ENCODE measurements around the gene ATL2. TPM values are rescaled to one million over a fixed set of nuclear protein-coding genes. Genes with fewer than 3 reads are reported as not detected.
A peak's percentile ranks its signal among the peaks of the same experiment; 100 is the strongest.

The ATL2 gene
- 10 to 100 TPM; 50.0 to 52.8 TPM for total RNA-seq
- 10 to 100 TPM in 1 of 2 donors, 1 to 10 TPM in 1; 7.5 to 14.8 TPM for polyA plus RNA-seq
- long read RNA-seq, donor 1, partial matches to known transcripts = 4 of 12 reads
- long read RNA-seq, donor 1, other reads (novel, unspliced or antisense) = 6 of 12 reads
- long read RNA-seq, donor 2, transcript ATL2-201 (13 exons, 2,868 nt) = major isoform, 9 of 15 reads
- long read RNA-seq, donor 2, partial matches to known transcripts = 1 of 15 reads
- long read RNA-seq, donor 2, other reads (novel, unspliced or antisense) = 5 of 15 reads

DNA sequence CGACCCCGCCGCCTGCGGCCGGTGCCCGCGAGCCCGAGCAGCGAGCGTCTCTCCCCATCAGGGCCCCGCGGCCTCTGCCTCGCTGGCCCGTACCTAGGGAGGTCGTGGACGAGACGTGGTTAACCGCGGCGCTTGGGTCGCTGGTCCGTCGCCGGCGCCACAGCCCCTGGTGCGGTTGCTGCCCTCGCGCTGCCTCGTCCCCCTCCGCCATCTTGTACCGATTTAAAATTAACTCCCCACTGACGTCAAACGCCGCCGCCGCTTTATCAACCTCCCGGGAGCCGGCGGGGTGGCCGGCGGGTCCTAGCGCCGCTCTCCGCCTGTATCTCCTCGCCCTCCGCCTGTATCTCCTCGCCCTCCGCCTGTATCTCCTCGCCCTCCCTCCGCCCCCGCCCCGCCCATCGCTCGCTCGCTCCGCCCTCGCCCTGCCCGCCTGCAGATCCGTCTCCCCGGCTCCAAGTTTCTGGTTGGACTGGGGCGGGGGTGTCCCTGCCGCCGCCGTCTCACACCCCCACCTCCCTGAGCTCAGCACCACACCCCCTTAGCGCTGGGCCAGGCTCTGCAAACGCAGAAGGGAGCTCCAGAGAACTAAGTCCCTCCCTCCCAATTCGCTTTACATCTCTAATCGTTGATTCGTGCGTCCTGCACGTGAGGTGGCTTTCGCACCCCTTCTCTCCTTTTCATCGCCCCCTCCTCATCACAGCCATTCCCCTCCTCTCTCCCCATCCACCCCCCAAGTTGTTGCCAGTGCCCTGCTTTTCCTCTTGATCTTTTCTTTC, at the start of gene ATL2:
TSS of gene ATL2 (minus strand) at position 224 of the 779 bp plus-strand sequence. CDS start at position 211, 13 bp downstream.
- no peaks in the 10 kb centered on the region for H3K27me3 ChIP-seq (ENCODE audit: control insufficient read depth in 1 of 2, insufficient read depth in 2 of 2, low read length in 1 of 2)
- H3K4me3 ChIP-seq (ENCODE audit: low read length in 2 of 2) = peak within 1 kb of the TSS; percentile 74 to 85
- WGBS, 2 donors = 0 to 1% methylated on average over 44 to 73 of the region's 73 CpGs
- ATAC-seq (ENCODE audit: low FRiP score) (peak; percentile 96), DNase-seq (peak; percentile 98)
- no peaks in the 10 kb centered on the region for H3K9me3 ChIP-seq (ENCODE audit: control insufficient read depth, low read length)
- H3K27ac ChIP-seq (ENCODE audit: low read depth in 1 of 2, low read length in 2 of 2) = peak within 1 kb of the TSS; percentile 88 to 89
- no peaks in the 10 kb centered on the region for H3K4me1 ChIP-seq (ENCODE audit: control insufficient read depth in 1 of 2, insufficient read depth in 2 of 2, low read length in 2 of 2)
- no peaks in the 10 kb centered on the region for H3K36me3 ChIP-seq (ENCODE audit: control insufficient read depth in 1 of 2, insufficient read depth in 2 of 2, low read length in 1 of 2)
- intact Hi-C loops (cut with DNase I) = loop anchor here (5.0 to 10.0 kb wide), 3 partner anchors 50 to 148 kb away; no protein-coding TSS in a partner anchor

- DNase-seq (no peak), ATAC-seq (ENCODE audit: low FRiP score) (no peak)
- Histone ChIP-seq H3K36me3 (ENCODE audit: control insufficient read depth in 1 of 2, insufficient read depth in 2 of 2, low read length in 1 of 2) (no peaks in the 10 kb centered on the region), H3K9me3 (ENCODE audit: control insufficient read depth, low read length) (no peaks in the 10 kb centered on the region), H3K4me3 (ENCODE audit: low read length in 2 of 2) (no peak overlapping the region), H3K27ac (ENCODE audit: low read depth in 1 of 2, low read length in 2 of 2) (no peak overlapping the region), H3K4me1 (ENCODE audit: control insufficient read depth in 1 of 2, insufficient read depth in 2 of 2, low read length in 2 of 2) (no peaks in the 10 kb centered on the region), H3K27me3 (ENCODE audit: control insufficient read depth in 1 of 2, insufficient read depth in 2 of 2, low read length in 1 of 2) (no peaks in the 10 kb centered on the region)
- WGBS, 2 donors = 57 to 70% methylated on average over 3 of the region's 3 CpGs
- intact Hi-C loops (cut with DNase I) = no loop called here
These were observed 46.7 kb upstream of the ATL2 start for GRCh38 chr2:38423763-38424162.

- ATAC-seq (ENCODE audit: low FRiP score) (no peak), DNase-seq (no peak)
- WGBS, 2 donors = 92 to 93% methylated on average over 11 of the region's 11 CpGs
- Histone ChIP-seq H3K4me1 (ENCODE audit: control insufficient read depth in 1 of 2, insufficient read depth in 2 of 2, low read length in 2 of 2) (no peaks in the 10 kb centered on the region), H3K9me3 (ENCODE audit: control insufficient read depth, low read length) (no peaks in the 10 kb centered on the region), H3K36me3 (ENCODE audit: control insufficient read depth in 1 of 2, insufficient read depth in 2 of 2, low read length in 1 of 2) (no peaks in the 10 kb centered on the region), H3K27me3 (ENCODE audit: control insufficient read depth in 1 of 2, insufficient read depth in 2 of 2, low read length in 1 of 2) (no peaks in the 10 kb centered on the region), H3K4me3 (ENCODE audit: low read length in 2 of 2) (no peak overlapping the region), H3K27ac (ENCODE audit: low read depth in 1 of 2, low read length in 2 of 2) (no peak overlapping the region)
- intact Hi-C loops (cut with DNase I) = no loop called here
These were observed 44.4 kb upstream of the ATL2 start for GRCh38 chr2:38421274-38422056.

GRCh38 chr2:38419499-38419898, 42.4 kb upstream of the ATL2 start:
- no peak overlapping the region for H3K27ac ChIP-seq (ENCODE audit: low read depth in 1 of 2, low read length in 2 of 2)
- H3K4me1 ChIP-seq (ENCODE audit: control insufficient read depth in 1 of 2, insufficient read depth in 2 of 2, low read length in 2 of 2) = no peaks in the 10 kb centered on the region
- WGBS, 2 donors = 90 to 91% methylated on average over 5 of the region's 5 CpGs

GRCh38 chr2:38418735-38419134, 41.7 kb upstream of the ATL2 start:
- Histone ChIP-seq H3K9me3 (ENCODE audit: control insufficient read depth, low read length) (no peaks in the 10 kb centered on the region), H3K27me3 (ENCODE audit: control insufficient read depth in 1 of 2, insufficient read depth in 2 of 2, low read length in 1 of 2) (no peaks in the 10 kb centered on the region), H3K27ac (ENCODE audit: low read depth in 1 of 2, low read length in 2 of 2) (no peak overlapping the region), H3K36me3 (ENCODE audit: control insufficient read depth in 1 of 2, insufficient read depth in 2 of 2, low read length in 1 of 2) (no peaks in the 10 kb centered on the region), H3K4me1 (ENCODE audit: control insufficient read depth in 1 of 2, insufficient read depth in 2 of 2, low read length in 2 of 2) (no peaks in the 10 kb centered on the region), H3K4me3 (ENCODE audit: low read length in 2 of 2) (no peak overlapping the region)
- ATAC-seq (ENCODE audit: low FRiP score) (no peak), DNase-seq (no peak)
- intact Hi-C loops (cut with DNase I) = no loop called here
- WGBS, 2 donors = 96 to 98% methylated on average over 2 of the region's 2 CpGs

More at GRCh38 chr2:38419499-38419898, 42.4 kb upstream of the ATL2 start:
- H3K4me3 ChIP-seq (ENCODE audit: low read length in 2 of 2) = no peak overlapping the region
- H3K36me3 ChIP-seq (ENCODE audit: control insufficient read depth in 1 of 2, insufficient read depth in 2 of 2, low read length in 1 of 2) = no peaks in the 10 kb centered on the region
- H3K9me3 ChIP-seq (ENCODE audit: control insufficient read depth, low read length) = no peaks in the 10 kb centered on the region
- no peak for ATAC-seq (ENCODE audit: low FRiP score)
- no peaks in the 10 kb centered on the region for H3K27me3 ChIP-seq (ENCODE audit: control insufficient read depth in 1 of 2, insufficient read depth in 2 of 2, low read length in 1 of 2)
- DNase-seq = no peak
- intact Hi-C loops (cut with DNase I) = no loop called here

GRCh38 chr2:38417745-38418689, 40.9 kb upstream of the ATL2 start:
- Histone ChIP-seq H3K4me1 (ENCODE audit: control insufficient read depth in 1 of 2, insufficient read depth in 2 of 2, low read length in 2 of 2) (no peaks in the 10 kb centered on the region), H3K27ac (ENCODE audit: low read depth in 1 of 2, low read length in 2 of 2) (no peak overlapping the region), H3K9me3 (ENCODE audit: control insufficient read depth, low read length) (no peaks in the 10 kb centered on the region), H3K27me3 (ENCODE audit: control insufficient read depth in 1 of 2, insufficient read depth in 2 of 2, low read length in 1 of 2) (no peaks in the 10 kb centered on the region), H3K36me3 (ENCODE audit: control insufficient read depth in 1 of 2, insufficient read depth in 2 of 2, low read length in 1 of 2) (no peaks in the 10 kb centered on the region), H3K4me3 (ENCODE audit: low read length in 2 of 2) (no peak overlapping the region)
- WGBS, 2 donors = 30 to 31% methylated on average over 7 of the region's 7 CpGs
- intact Hi-C loops (cut with DNase I) = no loop called here
- ATAC-seq (ENCODE audit: low FRiP score) = no peak
- no peak for DNase-seq

DNA sequence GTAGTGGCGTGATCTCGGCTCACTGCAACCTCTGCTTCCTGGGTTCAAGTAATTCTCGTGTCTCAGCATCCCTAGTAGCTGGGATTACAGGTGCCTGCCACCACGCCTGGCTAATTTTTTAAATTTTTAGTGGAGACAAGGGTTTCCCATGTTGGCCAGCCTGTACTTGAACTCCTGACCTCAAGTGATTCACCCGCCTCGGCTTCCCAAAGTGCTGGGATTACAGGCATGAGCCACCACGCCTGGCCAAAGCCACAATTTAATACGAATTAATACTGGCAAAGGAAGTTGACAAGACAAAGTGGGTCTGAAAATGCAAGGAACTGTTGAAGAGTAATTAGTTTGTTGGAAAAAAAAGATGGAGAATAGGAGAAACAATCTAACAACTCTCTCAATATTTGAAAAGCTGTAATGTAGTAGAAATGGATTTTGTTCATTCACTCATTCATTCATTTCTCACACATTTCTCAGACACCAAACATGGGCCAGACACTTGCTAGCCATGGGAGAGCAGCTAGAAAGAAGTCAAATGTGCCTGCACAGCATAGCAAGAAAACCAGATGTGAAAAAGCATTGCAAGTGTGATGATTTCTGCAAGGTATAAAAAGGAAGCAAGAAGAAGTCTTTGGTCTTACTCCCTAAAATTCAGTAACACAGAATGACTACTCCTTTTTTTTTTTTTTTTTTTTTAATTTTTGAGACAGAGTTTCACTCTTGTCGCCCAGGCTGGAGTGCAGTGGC, 39.4 kb upstream of the ATL2 start:
- WGBS, 2 donors = 92 to 97% methylated on average over 9 of the region's 9 CpGs
- ATAC-seq (ENCODE audit: low FRiP score) (no peak), DNase-seq (no peak)
- Histone ChIP-seq H3K4me3 (ENCODE audit: low read length in 2 of 2) (no peak overlapping the region), H3K27me3 (ENCODE audit: control insufficient read depth in 1 of 2, insufficient read depth in 2 of 2, low read length in 1 of 2) (no peaks in the 10 kb centered on the region), H3K36me3 (ENCODE audit: control insufficient read depth in 1 of 2, insufficient read depth in 2 of 2, low read length in 1 of 2) (no peaks in the 10 kb centered on the region), H3K27ac (ENCODE audit: low read depth in 1 of 2, low read length in 2 of 2) (no peak overlapping the region), H3K9me3 (ENCODE audit: control insufficient read depth, low read length) (peaks cover 2% of the 10 kb centered on the region), H3K4me1 (ENCODE audit: control insufficient read depth in 1 of 2, insufficient read depth in 2 of 2, low read length in 2 of 2) (no peaks in the 10 kb centered on the region)
- intact Hi-C loops (cut with DNase I) = no loop called here

All from aorta (tissue), 5 donors.